Epithelial cell of esophagus (primary cell): ENCODE data around the gene B3GAT1.
"Not testable (repeated sequence)": the region's sequence is repeated elsewhere in the genome, so short reads cannot be mapped to it uniquely, and the experiment has no call there.

Experiments
- DNase-seq: peaks from one replicate; pipeline ENCODE4 v3.0.0; 2010; ENCODE audit warnings: low read depth
- H3K4me3 ChIP-seq: 2 replicates; pipeline ENCODE4 v1.5.1; 2011; ENCODE audit warnings: mild to moderate bottlenecking, low read length, control low read depth
- TF ChIP-seq, protein P1 (sequence below): IDR thresholded peaks from 2 replicates; pipeline ENCODE4 v1.5.1; 2011; ENCODE audit warnings: low read depth, mild to moderate bottlenecking, low read length, control low read depth, inconsistent platforms; ENCODE audit not compliant: insufficient read depth; ENCODE audit errors: missing control alignments

Gene B3GAT1, protein sequence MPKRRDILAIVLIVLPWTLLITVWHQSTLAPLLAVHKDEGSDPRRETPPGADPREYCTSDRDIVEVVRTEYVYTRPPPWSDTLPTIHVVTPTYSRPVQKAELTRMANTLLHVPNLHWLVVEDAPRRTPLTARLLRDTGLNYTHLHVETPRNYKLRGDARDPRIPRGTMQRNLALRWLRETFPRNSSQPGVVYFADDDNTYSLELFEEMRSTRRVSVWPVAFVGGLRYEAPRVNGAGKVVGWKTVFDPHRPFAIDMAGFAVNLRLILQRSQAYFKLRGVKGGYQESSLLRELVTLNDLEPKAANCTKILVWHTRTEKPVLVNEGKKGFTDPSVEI

DNA sequence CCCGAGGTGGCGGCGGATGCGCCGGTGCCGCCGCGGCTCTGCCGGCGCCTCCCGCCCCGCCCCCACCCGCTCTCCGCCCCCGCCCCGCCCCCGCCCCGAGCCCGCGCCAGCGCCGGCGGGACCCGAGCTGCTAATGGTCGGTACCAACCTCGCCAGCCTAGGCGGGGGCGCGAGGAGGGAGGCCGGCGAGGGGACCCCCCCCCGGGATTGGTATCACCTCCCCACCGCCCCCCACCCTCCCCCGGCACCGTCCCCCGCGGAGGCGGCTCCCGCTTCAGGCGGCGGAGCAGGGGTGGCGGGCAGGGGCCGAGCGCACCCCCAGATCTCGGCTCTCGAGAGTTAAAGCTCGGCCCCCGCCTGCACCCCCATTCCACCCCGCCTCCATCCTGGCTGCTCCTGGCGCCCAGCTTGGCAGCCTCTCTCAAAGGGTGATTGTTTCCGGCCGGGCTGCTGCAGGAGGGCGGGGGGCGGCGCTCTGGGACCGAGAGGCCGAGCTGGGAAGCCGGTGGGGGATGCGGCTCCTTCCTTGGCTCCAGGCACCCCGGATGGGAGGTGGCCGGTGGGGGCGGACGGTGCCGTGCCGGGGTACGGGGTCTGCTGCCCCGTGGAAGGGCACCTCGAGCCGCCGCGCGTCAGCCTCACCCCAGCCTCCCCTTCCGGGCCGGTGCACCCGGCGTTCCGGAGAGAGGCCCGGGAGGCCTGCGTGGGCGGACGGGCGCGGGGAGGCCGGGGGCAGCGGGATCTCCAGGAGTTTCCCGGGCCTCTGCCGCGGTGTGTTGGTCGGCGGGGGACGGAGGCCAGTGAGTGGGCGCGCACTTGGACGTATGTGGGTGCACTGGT lies at the start of gene B3GAT1:
Gene B3GAT1 (minus strand): TSS at position 40 of the 840 bp plus-strand sequence. CDS start 24,583 bp downstream, outside the sequence.
- TF ChIP-seq, protein P1, sequence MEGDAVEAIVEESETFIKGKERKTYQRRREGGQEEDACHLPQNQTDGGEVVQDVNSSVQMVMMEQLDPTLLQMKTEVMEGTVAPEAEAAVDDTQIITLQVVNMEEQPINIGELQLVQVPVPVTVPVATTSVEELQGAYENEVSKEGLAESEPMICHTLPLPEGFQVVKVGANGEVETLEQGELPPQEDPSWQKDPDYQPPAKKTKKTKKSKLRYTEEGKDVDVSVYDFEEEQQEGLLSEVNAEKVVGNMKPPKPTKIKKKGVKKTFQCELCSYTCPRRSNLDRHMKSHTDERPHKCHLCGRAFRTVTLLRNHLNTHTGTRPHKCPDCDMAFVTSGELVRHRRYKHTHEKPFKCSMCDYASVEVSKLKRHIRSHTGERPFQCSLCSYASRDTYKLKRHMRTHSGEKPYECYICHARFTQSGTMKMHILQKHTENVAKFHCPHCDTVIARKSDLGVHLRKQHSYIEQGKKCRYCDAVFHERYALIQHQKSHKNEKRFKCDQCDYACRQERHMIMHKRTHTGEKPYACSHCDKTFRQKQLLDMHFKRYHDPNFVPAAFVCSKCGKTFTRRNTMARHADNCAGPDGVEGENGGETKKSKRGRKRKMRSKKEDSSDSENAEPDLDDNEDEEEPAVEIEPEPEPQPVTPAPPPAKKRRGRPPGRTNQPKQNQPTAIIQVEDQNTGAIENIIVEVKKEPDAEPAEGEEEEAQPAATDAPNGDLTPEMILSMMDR: no peak
- DNase-seq: no peak
- no peak within 1 kb of the TSS for H3K4me3 ChIP-seq

DNA sequence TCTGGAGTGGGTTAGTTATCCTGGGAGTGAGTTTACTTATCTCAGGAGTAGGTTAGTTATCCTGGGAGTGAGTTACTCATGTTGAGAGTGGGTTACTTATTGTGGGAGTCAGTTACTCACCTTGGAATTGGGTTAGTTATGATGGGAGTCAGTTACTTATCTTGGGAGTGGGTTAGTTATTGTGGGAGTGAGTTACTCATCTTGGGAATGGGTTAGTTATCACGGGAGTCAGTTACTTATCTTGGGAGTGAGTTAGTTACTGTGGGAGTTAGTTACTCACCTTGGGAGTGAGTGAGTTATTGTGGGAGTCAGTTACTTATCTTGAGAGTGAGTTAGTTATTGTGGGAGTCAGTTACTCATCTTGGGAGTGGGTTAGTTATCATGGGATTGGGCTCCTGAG lies 49.6 kb upstream of the B3GAT1 start:
- no peak for DNase-seq
- H3K4me3 ChIP-seq: no peak overlapping the region
- TF ChIP-seq, protein P1: no peak

DNA sequence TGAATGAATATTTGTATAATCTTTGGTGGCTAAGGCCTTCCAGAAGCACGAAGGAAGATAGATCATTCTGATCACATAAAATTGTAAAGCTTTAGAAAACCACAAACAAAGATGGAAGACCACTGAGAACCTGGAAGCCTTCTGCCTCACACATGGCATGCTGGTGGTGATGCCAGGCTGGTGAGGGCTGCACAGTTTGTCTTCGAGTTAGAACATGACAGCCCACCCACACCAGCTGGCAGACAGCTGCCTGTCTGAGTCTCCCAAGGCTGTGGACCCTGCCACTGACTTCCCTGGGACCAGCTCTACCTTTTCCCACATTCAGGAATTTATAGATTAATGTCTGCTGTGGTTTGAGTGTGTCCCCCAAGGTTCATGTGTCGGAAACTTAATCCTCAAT lies 48.8 kb upstream of the B3GAT1 start:
- H3K4me3 ChIP-seq: no peak overlapping the region
- DNase-seq: no peak
- TF ChIP-seq, protein P1: no peak

DNA sequence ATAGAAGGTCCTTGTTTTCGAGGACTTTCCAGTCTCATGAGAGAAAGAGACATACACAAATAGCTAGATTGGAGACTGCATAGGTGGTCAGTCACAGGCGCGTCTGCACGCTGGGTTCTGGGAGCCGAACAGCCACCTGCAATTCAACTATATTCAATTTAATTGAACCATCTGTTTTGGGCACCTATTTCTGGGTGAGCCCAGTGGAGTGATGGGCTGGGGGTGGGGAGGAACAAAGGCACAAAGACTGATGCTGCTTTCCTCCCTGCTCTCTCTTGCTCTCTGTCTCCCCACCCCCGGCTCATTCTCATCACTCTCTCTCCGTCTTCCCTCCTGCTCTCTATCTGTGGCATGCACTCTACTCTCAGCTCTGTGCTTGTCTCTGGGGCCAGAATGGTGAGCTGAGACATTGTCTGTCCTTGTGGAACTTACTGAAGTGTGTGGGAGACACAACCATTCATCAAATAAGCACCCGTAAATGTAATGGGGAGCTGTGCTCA lies 48.1 kb upstream of the B3GAT1 start:
- TF ChIP-seq, protein P1: no peak

DNA sequence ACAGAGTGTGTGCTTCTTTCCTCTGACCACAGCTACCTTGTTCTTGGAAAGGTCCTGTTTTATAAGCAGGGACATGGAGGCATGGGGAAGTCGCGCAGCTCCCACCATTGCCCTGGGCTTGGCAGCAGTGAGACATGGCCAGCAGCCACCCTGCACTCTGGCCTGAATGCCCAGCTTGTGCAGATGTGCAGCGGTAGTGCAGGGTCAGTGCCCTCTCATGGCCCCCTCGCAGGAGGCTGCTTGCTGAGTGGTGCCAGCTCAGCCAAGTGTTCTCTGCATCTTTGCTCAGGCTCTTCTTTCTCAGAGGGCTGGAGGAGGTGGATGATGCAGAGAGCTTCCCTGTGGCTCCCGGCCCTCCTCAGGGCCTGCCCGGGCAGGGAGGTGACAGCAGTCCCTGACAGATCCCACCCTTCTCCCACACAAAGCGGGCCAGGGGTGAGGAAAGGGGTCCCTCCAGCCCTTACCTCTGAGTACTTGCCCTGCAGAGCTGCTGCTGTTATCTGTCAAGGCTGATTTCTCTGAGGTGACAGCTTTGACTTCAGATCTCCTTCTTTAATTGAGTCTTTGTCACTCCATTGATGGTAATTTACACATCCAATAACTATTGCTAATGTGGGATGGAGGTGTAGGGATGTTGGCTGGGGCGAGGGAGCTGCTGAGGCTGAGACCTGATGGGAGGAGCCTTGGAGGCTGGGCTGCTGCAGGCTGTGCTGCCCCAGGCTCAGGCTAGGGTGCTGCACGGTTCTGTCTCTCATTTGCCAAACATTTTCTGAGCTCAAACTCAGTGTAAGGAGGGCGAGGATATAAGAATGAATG lies 47.4 kb upstream of the B3GAT1 start:
- TF ChIP-seq, protein P1: no peak
- no peak for DNase-seq
- H3K4me3 ChIP-seq: no peak overlapping the region

More for the DNA sequence above, 48.1 kb upstream of the B3GAT1 start:
- DNase-seq: no peak
- H3K4me3 ChIP-seq: no peak overlapping the region

DNA sequence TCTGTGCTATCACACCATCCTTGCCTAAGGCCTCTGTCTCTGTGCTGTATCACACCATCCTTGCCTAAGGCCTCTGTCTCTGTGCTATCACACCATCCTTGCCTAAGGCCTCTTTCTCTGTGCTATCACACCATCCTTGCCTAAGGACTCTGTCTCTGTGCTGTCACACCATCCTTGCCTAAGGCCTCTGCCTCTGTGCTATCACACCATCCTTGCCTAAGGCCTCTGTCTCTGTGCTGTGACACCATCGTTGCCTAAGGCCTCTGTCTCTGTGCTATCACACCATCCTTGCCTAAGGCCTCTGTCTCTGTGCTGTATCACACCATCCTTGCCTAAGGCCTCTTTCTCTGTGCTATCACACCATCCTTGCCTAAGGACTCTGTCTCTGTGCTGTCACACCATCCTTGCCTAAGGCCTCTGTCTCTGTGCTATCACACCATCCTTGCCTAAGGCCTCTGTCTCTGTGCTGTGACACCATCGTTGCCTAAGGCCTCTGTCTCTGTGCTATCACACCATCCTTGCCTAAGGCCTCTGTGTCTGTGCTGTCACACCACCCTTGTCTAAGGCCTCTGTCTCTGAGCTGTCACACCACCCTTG lies 45.5 kb upstream of the B3GAT1 start:
- H3K4me3 ChIP-seq, DNase-seq: not testable (repeated sequence)
